Neural crest cell (in vitro differentiated cells): ENCODE measurements around the gene NPM1. TPM values are rescaled to one million over a fixed set of nuclear protein-coding genes. Genes with fewer than 3 reads are reported as not detected.
"Not testable (repeated sequence)": the region's sequence is repeated elsewhere in the genome, so short reads cannot be mapped to it uniquely, and the experiment has no call there.

Experiments used
- DNase-seq: peaks from one replicate; pipeline ENCODE4 v3.0.0; 2021; ENCODE audit warnings: low read depth, mixed read lengths, low spot score
- H3K27ac Mint-ChIP-seq: one replicate; pipeline ENCODE4 v1.8.0; 2021; ENCODE audit warnings: mild to moderate bottlenecking, mixed read lengths; ENCODE audit not compliant: unreplicated experiment
- H3K27me3 Mint-ChIP-seq: 2 replicates; pipeline ENCODE4 v1.8.0; 2021; ENCODE audit warnings: low read depth, mild to moderate bottlenecking, mixed read lengths
- H3K36me3 Mint-ChIP-seq: 2 replicates; pipeline ENCODE4 v1.8.0; 2021; ENCODE audit warnings: low read depth, mild to moderate bottlenecking, mixed read lengths
- H3K4me1 Mint-ChIP-seq: 2 replicates; pipeline ENCODE4 v1.8.0; 2021; ENCODE audit warnings: mixed read lengths
- H3K4me3 Mint-ChIP-seq: one replicate; pipeline ENCODE4 v1.8.0; 2021; ENCODE audit warnings: mild to moderate bottlenecking, mixed read lengths
- H3K9me3 Mint-ChIP-seq: 2 replicates; pipeline ENCODE4 v1.8.0; 2021; ENCODE audit warnings: mixed read lengths
- CTCF ChIP-seq: fragments of 200-600 bp; sonication (generic); conservative IDR thresholded peaks from 2 replicates; pipeline ENCODE4 v1.5.0; 2021; ENCODE audit warnings: antibody characterized with exemption, mild to moderate bottlenecking
- total RNA-seq: library from RNA; stranded (reverse); gene quantifications from 2 replicates; pipeline ENCODE4 v1.2.1, GENCODE V29; 2021

NPM1 gene
- total RNA-seq, 1 donor from 2014 or later: 2,514 TPM

DNA sequence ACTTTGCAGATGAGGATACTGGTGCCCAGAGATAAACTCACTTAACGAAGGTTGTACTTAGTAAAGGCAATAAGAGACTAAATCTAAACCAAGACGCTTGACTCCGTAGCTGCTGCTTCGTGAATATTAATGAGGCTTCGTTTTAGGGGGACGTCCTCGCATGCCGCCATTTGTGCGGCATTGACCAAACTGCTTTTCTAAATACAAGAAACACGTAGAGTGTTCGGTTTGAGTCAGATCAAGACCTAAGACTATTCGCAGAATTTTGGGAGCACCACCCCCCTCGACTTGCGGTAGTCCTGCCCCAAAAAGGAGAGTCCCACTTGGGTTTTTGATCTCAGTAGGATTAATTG is 1.1 kb downstream of the NPM1 start:
- no peak for DNase-seq
- Mint-ChIP-seq H3K36me3 (peaks cover 46% of the 10 kb centered on the region), H3K27ac (peak overlapping the region; percentile 100), H3K27me3 (peaks cover 31% of the 10 kb centered on the region), H3K9me3 (no peaks in the 10 kb centered on the region), H3K4me3 (peak overlapping the region; percentile 97), H3K4me1 (peaks cover 58% of the 10 kb centered on the region)
- TF ChIP-seq CTCF: no peak

- H3K36me3 Mint-ChIP-seq: peaks cover 52% of the 10 kb centered on the region
- DNase-seq: no peak
- TF ChIP-seq CTCF: no peak
- H3K4me3 Mint-ChIP-seq: peak overlapping the region; percentile 97
- peaks cover 26% of the 10 kb centered on the region for H3K27me3 Mint-ChIP-seq
- peak overlapping the region; percentile 54 for H3K27ac Mint-ChIP-seq
- no peaks in the 10 kb centered on the region for H3K9me3 Mint-ChIP-seq
- peaks cover 64% of the 10 kb centered on the region for H3K4me1 Mint-ChIP-seq
Observed at GRCh38 chr5:171390883-171391677, 3.4 kb downstream of the NPM1 start.

GRCh38 chr5:171391996-171392577 is 4.4 kb downstream of the NPM1 start:
- no peak for TF ChIP-seq CTCF
- Mint-ChIP-seq H3K27ac (no peak overlapping the region), H3K36me3 (peaks cover 58% of the 10 kb centered on the region)

DNA sequence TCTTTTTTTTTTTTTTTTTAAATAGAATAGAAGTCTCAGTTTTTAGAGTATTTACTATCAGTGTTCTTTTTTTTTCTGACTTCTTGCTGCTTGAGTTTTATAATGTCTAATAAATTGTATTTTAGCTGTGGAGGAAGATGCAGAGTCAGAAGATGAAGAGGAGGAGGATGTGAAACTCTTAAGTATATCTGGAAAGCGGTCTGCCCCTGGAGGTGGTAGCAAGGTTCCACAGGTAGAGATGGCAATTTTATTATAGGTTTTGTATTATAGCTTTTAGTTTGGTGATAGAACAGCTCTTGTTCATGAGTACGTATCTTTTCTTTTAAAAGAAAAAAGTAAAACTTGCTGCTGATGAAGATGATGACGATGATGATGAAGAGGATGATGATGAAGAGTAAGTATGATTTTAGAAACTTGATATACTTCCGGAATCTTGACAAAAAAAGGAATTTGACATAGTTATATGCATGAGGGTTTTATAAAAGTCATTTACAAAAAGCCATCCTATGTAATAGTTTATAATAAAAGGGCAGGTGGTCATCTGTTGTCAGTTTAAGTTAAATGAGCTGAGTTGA is 5.0 kb downstream of the NPM1 start:
- DNase-seq: no peak
- Mint-ChIP-seq H3K4me3 (peak overlapping the region; percentile 97), H3K27me3 (peaks cover 20% of the 10 kb centered on the region), H3K27ac (no peak overlapping the region), H3K36me3 (peaks cover 59% of the 10 kb centered on the region), H3K4me1 (peaks cover 61% of the 10 kb centered on the region), H3K9me3 (no peaks in the 10 kb centered on the region)
- TF ChIP-seq CTCF: peak; percentile 28

More at GRCh38 chr5:171391996-171392577, 4.4 kb downstream of the NPM1 start:
- no peak for DNase-seq
- no peaks in the 10 kb centered on the region for H3K9me3 Mint-ChIP-seq
- peak overlapping the region; percentile 97 for H3K4me3 Mint-ChIP-seq
- H3K4me1 Mint-ChIP-seq: peaks cover 62% of the 10 kb centered on the region
- peaks cover 26% of the 10 kb centered on the region for H3K27me3 Mint-ChIP-seq

- Mint-ChIP-seq H3K36me3 (peaks cover 56% of the 10 kb centered on the region), H3K27ac (no peak overlapping the region), H3K9me3 (no peaks in the 10 kb centered on the region), H3K27me3 (peaks cover 10% of the 10 kb centered on the region), H3K4me1 (peaks cover 58% of the 10 kb centered on the region), H3K4me3 (peak overlapping the region; percentile 26)
- no peak for TF ChIP-seq CTCF
- DNase-seq: no peak
Observed at GRCh38 chr5:171395042-171395441, 7.4 kb downstream of the NPM1 start.

GRCh38 chr5:171396583-171396982 is 8.9 kb downstream of the NPM1 start:
- H3K4me3 Mint-ChIP-seq: peak overlapping the region; percentile 57
- H3K27ac Mint-ChIP-seq: not testable (repeated sequence)

More at GRCh38 chr5:171396583-171396982, 8.9 kb downstream of the NPM1 start:
- not testable (repeated sequence) for H3K27me3 Mint-ChIP-seq, DNase-seq, H3K9me3 Mint-ChIP-seq
- peaks cover 45% of the 10 kb centered on the region for H3K4me1 Mint-ChIP-seq
- peaks cover 57% of the 10 kb centered on the region for H3K36me3 Mint-ChIP-seq
